ENCODE data around the gene SNX9.

DNA sequence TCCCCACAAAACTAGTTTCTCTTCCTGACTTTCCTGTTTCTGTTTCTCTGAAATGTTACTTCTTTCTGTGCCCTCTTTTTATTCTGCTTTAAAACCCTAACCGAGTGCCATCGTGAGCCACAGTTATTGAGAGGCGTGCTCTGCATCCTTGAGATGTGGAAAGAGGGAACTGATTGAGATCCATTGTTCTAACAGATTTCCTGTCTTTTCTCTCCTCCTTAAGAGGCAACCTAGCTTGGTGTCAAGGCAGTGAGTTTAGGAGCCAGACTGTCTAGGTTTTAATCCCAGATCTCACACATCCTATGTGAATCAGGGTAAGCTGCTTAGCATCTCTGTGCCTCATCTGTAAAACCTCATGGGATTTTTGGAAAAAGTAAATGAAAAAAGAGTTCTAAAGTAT is 57.5 kb downstream of the SNX9 start:
- TF ChIP-seq POLR2AphosphoS5 (IDR thresholded peaks at IDR 0.05) (no peak), POLR2A (IDR thresholded peaks at IDR 0.05) (no peak)
- TF ChIP-seq, protein P1, sequence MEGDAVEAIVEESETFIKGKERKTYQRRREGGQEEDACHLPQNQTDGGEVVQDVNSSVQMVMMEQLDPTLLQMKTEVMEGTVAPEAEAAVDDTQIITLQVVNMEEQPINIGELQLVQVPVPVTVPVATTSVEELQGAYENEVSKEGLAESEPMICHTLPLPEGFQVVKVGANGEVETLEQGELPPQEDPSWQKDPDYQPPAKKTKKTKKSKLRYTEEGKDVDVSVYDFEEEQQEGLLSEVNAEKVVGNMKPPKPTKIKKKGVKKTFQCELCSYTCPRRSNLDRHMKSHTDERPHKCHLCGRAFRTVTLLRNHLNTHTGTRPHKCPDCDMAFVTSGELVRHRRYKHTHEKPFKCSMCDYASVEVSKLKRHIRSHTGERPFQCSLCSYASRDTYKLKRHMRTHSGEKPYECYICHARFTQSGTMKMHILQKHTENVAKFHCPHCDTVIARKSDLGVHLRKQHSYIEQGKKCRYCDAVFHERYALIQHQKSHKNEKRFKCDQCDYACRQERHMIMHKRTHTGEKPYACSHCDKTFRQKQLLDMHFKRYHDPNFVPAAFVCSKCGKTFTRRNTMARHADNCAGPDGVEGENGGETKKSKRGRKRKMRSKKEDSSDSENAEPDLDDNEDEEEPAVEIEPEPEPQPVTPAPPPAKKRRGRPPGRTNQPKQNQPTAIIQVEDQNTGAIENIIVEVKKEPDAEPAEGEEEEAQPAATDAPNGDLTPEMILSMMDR (IDR thresholded peaks at IDR 0.05): no peak
